IPS-11a (cell line): ENCODE data around the gene TMEM101.
"Not testable (repeated sequence)": the region's sequence is repeated elsewhere in the genome, so short reads cannot be mapped to it uniquely, and the experiment has no call there.

Experiments
- H3K4me3 ChIP-seq: one replicate; pipeline ENCODE4 v1.5.1; 2013; ENCODE audit warnings: low read depth, low read length, control low read depth

Gene TMEM101

DNA sequence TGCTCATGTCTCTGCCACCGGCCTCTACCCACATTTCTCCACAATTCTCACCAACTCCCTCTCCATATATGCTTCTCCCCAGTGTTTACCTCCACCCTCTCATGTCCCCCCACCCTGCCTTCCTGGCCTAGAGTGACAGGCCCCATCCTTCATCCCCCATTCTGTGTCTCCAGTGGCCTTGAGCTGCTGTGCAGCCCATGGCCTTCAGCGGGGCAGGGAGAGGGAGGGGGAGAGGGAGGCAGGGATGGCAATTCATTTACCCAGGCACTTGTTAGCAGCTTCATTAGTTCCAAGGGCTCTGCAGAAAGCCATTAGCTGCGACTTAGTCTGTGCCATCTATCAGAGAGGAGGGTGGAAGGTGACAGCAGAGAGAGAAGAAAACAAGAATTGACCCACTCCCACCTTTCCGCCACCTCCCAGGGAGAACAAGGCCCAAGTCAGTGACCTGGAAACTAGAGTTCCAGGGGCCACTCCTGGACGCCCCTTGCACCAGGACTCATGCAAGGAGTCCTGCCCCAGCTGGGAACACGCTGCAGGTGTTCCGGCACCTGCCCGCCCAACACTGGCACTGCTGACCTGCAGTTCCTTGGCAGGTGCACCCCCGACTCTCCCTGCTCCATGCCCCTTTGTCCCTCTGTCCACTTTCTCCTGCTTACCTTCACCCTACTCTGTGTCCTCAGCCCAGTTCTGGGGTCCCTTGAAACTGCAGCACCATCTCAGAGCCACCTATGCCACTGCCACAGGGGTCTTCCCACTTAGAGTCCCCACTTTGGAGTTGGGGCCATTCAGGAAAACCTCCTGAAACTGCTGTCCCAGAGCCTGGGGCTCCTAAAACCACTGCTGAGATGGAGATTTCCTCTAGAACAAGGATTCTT is 37.6 kb downstream of the TMEM101 start:
- H3K4me3 ChIP-seq, result no peak overlapping the region

DNA sequence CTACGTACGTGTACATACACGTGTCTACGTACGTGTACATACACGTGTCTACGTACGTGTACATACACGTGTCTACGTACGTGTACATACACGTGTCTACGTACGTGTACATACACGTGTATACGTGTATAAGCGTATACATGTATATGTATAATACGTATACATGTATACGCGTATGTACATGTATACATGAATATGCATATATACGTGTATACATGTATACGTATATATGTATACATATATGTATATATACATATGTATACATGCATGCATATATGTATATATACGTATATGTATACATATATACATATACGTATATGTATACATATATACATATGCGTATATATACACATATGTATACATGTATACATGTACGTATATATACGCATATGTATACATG is 38.9 kb downstream of the TMEM101 start:
- no peak overlapping the region for H3K4me3 ChIP-seq

DNA sequence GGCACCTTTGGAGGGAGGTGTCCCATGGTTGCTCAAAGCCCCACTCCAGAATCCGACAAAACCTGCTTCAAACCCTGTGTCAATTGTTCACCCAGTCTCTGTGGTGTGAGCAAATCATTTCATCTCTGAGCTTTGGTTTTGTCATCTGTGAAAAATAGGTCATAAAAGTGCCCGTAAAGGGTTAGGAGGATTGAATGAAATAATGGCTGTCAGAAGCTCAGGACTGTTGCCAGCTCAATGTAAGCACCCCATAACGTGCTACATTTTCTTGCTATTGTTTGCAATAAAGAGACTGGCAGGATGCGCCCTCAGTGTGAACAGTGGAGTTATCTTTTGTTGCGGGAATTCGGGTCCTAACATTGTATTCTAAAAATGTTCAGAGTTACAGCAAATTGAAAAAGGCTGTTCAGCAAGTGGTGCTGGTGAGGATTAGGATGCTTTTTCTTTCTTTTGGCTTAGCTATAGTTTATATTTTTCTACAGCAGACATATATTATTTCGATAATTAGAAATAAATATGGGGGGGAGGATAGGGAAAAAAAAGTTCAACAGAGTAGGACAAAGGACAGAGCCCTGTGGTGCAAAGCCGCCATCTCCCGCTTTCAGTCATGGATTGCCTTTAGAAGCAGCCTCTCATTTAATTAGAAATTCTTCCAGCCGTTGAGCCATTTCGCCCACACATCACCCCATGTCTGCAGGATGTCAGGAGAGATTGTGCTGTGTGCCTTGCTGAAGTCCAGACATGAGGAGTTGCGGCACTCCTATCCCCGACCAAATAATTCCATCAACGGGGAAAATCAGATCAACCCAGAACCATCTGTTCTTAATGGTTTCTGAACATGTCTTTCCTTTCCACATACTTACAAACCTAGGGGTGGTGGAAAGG is 40.1 kb downstream of the TMEM101 start:
- no peak overlapping the region for H3K4me3 ChIP-seq

DNA sequence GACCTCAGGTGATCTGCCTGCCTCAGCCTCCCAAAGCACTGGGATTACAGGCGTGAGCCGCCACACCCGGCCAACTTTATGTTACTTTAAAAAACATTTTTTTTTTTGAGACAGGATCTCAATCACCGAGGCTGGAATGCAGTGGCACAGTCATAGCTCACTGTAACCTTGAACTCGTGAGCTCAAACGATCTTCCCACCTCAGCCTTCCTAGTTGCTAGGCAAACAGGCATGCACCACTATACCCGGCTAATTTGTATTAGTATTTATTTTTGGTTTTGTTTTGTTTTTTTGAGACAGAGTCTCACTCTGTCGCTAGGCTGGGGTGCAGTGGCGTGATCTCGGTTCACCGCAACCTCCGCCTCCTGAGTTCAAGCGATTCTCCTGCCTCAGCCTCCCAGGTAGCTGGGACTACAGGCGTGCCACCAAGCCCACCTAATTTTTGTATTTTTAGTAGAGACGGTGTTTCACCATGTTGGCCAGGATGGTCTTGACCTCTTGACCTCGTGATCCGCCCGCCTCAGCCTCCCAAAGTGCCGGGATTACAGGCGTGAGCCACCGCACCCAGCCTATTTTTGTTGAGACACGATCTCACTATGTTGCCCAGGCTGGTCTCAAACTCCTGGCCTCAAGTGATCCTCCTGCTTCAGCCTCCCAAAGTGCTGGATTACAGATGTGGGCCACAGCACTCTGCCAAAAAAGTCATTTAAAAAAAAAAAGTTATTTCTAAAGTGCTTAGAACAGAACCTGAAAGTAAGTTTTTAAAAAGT is 42.1 kb downstream of the TMEM101 start:
- not testable (repeated sequence) for H3K4me3 ChIP-seq

DNA sequence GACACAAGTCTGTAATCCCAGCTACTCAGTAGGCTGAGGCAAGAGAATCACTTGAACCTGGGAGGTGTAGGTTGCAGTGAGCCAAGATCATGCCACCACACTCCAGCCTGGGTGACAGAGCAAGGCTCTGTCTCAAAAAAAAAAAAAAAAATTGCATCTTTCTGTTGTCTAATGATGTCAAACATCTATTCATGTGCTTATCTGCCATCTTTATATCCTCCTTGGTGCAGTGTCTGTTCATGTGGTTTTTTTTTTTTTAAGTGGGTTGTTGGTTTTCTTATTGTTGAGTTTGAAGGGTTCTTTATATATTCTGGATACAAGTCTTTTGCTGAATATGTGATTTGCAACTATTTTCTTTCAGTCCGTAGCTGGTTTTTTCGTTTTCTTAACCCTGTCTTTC is 43.3 kb downstream of the TMEM101 start:
- H3K4me3 ChIP-seq, result not testable (repeated sequence)

DNA sequence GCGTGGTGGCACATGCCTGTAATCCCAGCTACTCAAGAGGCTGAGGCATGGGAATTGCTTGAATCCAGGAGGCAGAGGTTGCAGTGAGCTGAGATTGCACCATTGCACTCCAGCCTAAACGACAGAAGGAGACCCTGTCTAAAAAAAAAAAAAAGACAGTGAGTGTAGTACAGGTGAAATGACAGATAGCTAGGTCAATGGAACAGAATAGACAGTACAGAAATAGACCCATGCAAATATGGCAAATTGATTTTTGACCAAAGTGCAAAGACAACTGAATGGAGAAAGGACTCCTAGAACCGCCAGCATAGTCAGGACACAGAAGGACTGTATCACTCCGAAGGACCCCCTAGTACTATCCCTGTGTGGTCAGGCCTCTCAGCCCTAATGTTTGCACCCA is 44.4 kb downstream of the TMEM101 start:
- H3K4me3 ChIP-seq, result no peak overlapping the region

DNA sequence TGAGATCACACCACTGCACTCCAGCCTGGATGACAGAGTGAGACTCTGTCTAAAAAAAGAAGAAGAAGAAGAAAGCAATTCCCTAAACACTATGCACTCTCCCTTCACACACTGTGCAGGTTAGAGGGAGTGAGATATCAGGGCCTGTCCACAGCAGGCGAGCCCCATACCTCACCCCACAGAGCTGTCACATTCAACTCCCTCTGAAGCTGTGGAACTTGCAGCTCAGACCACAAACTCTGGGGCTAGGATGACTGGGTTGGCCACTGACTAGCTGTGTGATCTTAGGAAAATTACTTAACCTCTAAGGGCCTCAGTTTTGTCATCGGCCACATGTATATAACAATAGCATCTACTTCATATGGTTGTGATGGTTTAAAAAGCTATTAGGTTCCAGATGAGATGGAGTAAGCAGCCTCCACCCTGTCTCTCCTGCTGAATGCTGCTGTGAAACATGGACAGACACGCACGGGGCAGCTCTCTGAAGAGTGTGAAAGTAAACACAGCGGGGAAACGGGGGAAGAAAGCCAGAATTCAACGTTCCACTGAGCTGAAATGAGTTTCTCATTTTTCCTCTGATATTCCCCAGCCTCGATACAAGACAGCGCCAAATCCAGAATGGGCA is 47.4 kb downstream of the TMEM101 start:
- no peak overlapping the region for H3K4me3 ChIP-seq

DNA sequence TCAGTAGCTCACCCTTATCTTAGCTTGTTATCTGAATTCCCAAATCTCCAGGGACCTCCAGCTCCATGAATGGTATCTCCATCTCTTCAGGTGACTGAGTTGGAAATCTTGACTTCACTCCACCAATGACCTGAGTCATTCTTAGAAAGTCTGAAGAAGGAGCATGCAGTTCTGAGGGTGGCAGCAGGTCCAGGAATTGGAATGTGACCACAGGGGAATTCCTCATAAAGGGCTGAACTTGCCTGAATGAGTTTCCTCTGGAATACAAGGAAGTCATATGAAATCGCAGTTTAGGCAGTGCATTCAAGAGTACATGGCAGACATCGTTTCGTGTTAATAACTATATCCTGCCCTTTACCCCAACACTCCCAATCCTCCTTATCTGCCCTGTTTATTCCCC is 48.5 kb downstream of the TMEM101 start:
- H3K4me3 ChIP-seq, result no peak overlapping the region

DNA sequence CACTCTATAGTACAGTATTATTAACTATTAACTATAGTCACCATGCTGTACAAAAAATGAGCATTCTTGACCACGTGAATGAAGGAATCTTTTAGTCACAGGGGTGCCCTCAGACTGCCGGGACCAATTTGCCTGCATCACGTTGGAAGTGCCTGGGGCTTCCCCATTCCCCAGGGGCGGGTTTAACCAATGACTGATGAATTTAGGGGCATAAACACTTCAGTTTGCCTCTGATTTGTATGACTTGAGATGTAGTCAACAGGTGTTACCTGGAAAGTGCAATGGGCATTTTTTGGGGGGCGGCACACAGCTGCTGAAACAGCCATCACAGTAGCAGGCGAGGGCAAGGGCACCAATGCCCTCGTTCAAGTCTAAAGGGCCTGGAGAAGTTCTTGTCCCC is 52.3 kb downstream of the TMEM101 start:
- no peak overlapping the region for H3K4me3 ChIP-seq

DNA sequence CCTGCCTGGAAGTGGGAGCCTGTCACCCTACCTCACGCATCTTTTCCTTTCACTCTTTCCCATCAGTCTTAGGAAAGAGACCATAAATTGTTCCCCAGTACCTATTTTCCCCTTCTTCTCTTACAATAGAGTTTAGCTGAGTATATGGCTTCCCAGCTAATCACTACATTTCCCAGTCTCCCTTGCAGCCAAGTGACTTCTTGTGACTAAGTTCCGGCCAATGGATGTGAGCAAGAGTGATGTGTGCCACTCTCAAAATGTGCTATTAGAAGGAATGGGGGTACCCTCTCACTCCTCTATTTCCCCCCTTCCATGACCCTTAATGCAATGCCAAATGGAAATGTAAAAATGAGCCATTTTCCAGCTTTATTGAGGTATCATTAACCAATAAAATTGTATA is 52.8 kb downstream of the TMEM101 start:
- no peak overlapping the region for H3K4me3 ChIP-seq

DNA sequence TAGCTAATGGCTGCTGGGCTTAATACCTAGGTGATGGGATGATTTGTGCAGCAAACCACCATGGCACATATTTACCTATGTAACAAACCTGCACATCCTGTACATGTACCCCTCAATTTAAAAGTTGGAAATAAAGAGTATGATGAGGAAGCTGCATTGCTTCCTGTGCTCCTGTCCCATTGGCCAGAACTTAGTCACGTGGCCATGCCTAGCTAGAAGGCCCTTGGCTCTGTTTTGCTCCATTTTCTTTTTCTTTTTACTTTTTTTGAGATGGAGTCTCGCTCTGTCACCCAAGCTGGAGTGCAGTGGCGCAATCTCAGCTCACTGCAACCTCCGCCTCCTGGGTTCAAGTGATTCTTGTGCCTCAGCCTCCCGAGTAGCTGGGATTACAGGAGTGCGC is 53.5 kb downstream of the TMEM101 start:
- H3K4me3 ChIP-seq, result not testable (repeated sequence)
